ENCODE measurements around the gene ATP6V1E1. TPM values are rescaled to one million over a fixed set of nuclear protein-coding genes. Genes with fewer than 3 reads are reported as not detected.

Gene ATP6V1E1
- total RNA-seq, 1 donor from 2014 or later: 112 TPM

- H3K4me1 Mint-ChIP-seq (ENCODE audit: low read depth, unreplicated experiment): peaks cover 4% of the 10 kb centered on the region
- TF ChIP-seq CTCF (IDR thresholded peaks at IDR 0.05; ENCODE audit: partially characterized antibody, unreplicated experiment): no peak
- H3K36me3 Mint-ChIP-seq (ENCODE audit: unreplicated experiment): no peaks in the 10 kb centered on the region
These were observed 6.1 kb upstream of the ATP6V1E1 start for GRCh38 chr22:17634696-17635095.

GRCh38 chr22:17633998-17634323 is 5.4 kb upstream of the ATP6V1E1 start:
- no peak overlapping the region for H3K27ac Mint-ChIP-seq (ENCODE audit: unreplicated experiment)

More at GRCh38 chr22:17634696-17635095, 6.1 kb upstream of the ATP6V1E1 start:
- no peak for DNase-seq
- no peak overlapping the region for H3K4me3 Mint-ChIP-seq (ENCODE audit: unreplicated experiment)
- peaks cover 4% of the 10 kb centered on the region for H3K27me3 Mint-ChIP-seq (ENCODE audit: unreplicated experiment)
- H3K27ac Mint-ChIP-seq (ENCODE audit: unreplicated experiment): no peak overlapping the region
- H3K9me3 Mint-ChIP-seq (ENCODE audit: unreplicated experiment): peaks cover 5% of the 10 kb centered on the region

GRCh38 chr22:17633217-17633997 is 4.9 kb upstream of the ATP6V1E1 start:
- peaks cover 4% of the 10 kb centered on the region for H3K4me1 Mint-ChIP-seq (ENCODE audit: low read depth, unreplicated experiment)
- peaks cover 2% of the 10 kb centered on the region for H3K27me3 Mint-ChIP-seq (ENCODE audit: unreplicated experiment)
- H3K4me3 Mint-ChIP-seq (ENCODE audit: unreplicated experiment): no peak overlapping the region
- no peak overlapping the region for H3K27ac Mint-ChIP-seq (ENCODE audit: unreplicated experiment)
- H3K36me3 Mint-ChIP-seq (ENCODE audit: unreplicated experiment): no peaks in the 10 kb centered on the region
- DNase-seq: no peak
- H3K9me3 Mint-ChIP-seq (ENCODE audit: unreplicated experiment): peaks cover 2% of the 10 kb centered on the region
- no peak for TF ChIP-seq CTCF (IDR thresholded peaks at IDR 0.05; ENCODE audit: partially characterized antibody, unreplicated experiment)

More at GRCh38 chr22:17633998-17634323, 5.4 kb upstream of the ATP6V1E1 start:
- no peak for TF ChIP-seq CTCF (IDR thresholded peaks at IDR 0.05; ENCODE audit: partially characterized antibody, unreplicated experiment)
- DNase-seq: no peak
- Mint-ChIP-seq H3K9me3 (ENCODE audit: unreplicated experiment) (no peaks in the 10 kb centered on the region), H3K4me1 (ENCODE audit: low read depth, unreplicated experiment) (peaks cover 4% of the 10 kb centered on the region), H3K27me3 (ENCODE audit: unreplicated experiment) (no peaks in the 10 kb centered on the region), H3K4me3 (ENCODE audit: unreplicated experiment) (no peak overlapping the region), H3K36me3 (ENCODE audit: unreplicated experiment) (no peaks in the 10 kb centered on the region)

GRCh38 chr22:17631076-17631565 is 2.6 kb upstream of the ATP6V1E1 start:
- H3K4me1 Mint-ChIP-seq (ENCODE audit: low read depth, unreplicated experiment): no peaks in the 10 kb centered on the region
- H3K4me3 Mint-ChIP-seq (ENCODE audit: unreplicated experiment): no peak overlapping the region
- H3K9me3 Mint-ChIP-seq (ENCODE audit: unreplicated experiment): peaks cover 2% of the 10 kb centered on the region
- no peak for DNase-seq
- TF ChIP-seq CTCF (IDR thresholded peaks at IDR 0.05; ENCODE audit: partially characterized antibody, unreplicated experiment): no peak
- peaks cover 2% of the 10 kb centered on the region for H3K27me3 Mint-ChIP-seq (ENCODE audit: unreplicated experiment)
- H3K36me3 Mint-ChIP-seq (ENCODE audit: unreplicated experiment): no peaks in the 10 kb centered on the region
- no peak overlapping the region for H3K27ac Mint-ChIP-seq (ENCODE audit: unreplicated experiment)

GRCh38 chr22:17629641-17630040 is 1.1 kb upstream of the ATP6V1E1 start:
- TF ChIP-seq CTCF (IDR thresholded peaks at IDR 0.05; ENCODE audit: partially characterized antibody, unreplicated experiment): no peak
- no peaks in the 10 kb centered on the region for H3K4me1 Mint-ChIP-seq (ENCODE audit: low read depth, unreplicated experiment)
- peaks cover 2% of the 10 kb centered on the region for H3K9me3 Mint-ChIP-seq (ENCODE audit: unreplicated experiment)
- no peaks in the 10 kb centered on the region for H3K36me3 Mint-ChIP-seq (ENCODE audit: unreplicated experiment)
- DNase-seq: no peak
- H3K27me3 Mint-ChIP-seq (ENCODE audit: unreplicated experiment): peaks cover 2% of the 10 kb centered on the region
- H3K4me3 Mint-ChIP-seq (ENCODE audit: unreplicated experiment): peak overlapping the region; percentile 99
- no peak overlapping the region for H3K27ac Mint-ChIP-seq (ENCODE audit: unreplicated experiment)
